H9 (cell line): ENCODE measurements around the gene ETFB. TPM values are rescaled to one million over a fixed set of nuclear protein-coding genes. Genes with fewer than 3 reads are reported as not detected.
A peak's percentile ranks its signal among the peaks of the same experiment; 100 is the strongest.

Source experiments
- DNase-seq: peaks from one replicate; pipeline ENCODE4 v3.0.0-alpha.2; 2017
- H2AFZ ChIP-seq: one replicate; pipeline ENCODE4 v1.6.1; 2013; ENCODE audit warnings: mild to moderate bottlenecking, low read length, control low read depth, moderate library complexity
- H2AK5ac ChIP-seq: 2 replicates; pipeline ENCODE4 v1.6.1; 2013; ENCODE audit warnings: low read length, control low read depth, mixed read lengths; ENCODE audit not compliant: insufficient read length
- H2BK120ac ChIP-seq: one replicate; pipeline ENCODE4 v1.6.1; 2013; ENCODE audit warnings: low read depth, mild to moderate bottlenecking, low read length, control low read depth, inconsistent platforms; ENCODE audit not compliant: poor library complexity, severe bottlenecking
- H2BK12ac ChIP-seq: 2 replicates; pipeline ENCODE4 v1.6.1; 2013; ENCODE audit warnings: low read length, control low read depth, mixed read lengths, low read depth; ENCODE audit not compliant: insufficient read length
- H2BK15ac ChIP-seq: 2 replicates; pipeline ENCODE4 v1.6.1; 2013; ENCODE audit warnings: low read depth, low read length, control low read depth
- H2BK20ac ChIP-seq: one replicate; pipeline ENCODE4 v1.6.1; 2013; ENCODE audit warnings: low read depth, mild to moderate bottlenecking, low read length, control low read depth, inconsistent platforms; ENCODE audit not compliant: poor library complexity, severe bottlenecking
- H2BK5ac ChIP-seq: 2 replicates; pipeline ENCODE4 v1.6.1; 2013; ENCODE audit warnings: low read length, control low read depth, mixed read lengths; ENCODE audit not compliant: insufficient read length
- H3K14ac ChIP-seq: 2 replicates; pipeline ENCODE4 v1.6.1; 2013; ENCODE audit warnings: low read length, control low read depth; ENCODE audit not compliant: insufficient read depth
- H3K18ac ChIP-seq: 2 replicates; pipeline ENCODE4 v1.6.1; 2013; ENCODE audit warnings: low read depth, mild to moderate bottlenecking, mixed read lengths, low read length, control low read depth; ENCODE audit not compliant: insufficient read length
- H3K23ac ChIP-seq: 2 replicates; pipeline ENCODE4 v1.6.1; 2013; ENCODE audit warnings: low read length, control low read depth, mixed read lengths, low read depth; ENCODE audit not compliant: insufficient read length
- H3K23me2 ChIP-seq: 2 replicates; pipeline ENCODE4 v1.6.1; 2013; ENCODE audit warnings: low read depth, mild to moderate bottlenecking, mixed read lengths, low read length, control low read depth; ENCODE audit not compliant: insufficient read length, poor library complexity, severe bottlenecking
- H3K27ac ChIP-seq: 2 replicates; pipeline ENCODE4 v1.5.1; 2013; ENCODE audit warnings: low read length, control low read depth, mixed read lengths, low read depth; ENCODE audit not compliant: insufficient read length
- H3K27me3 ChIP-seq: 2 replicates; pipeline ENCODE4 v1.6.1; 2013; ENCODE audit warnings: low read length, control low read depth, inconsistent platforms; ENCODE audit not compliant: insufficient read depth
- H3K4ac ChIP-seq: 2 replicates; pipeline ENCODE4 v1.6.1; 2013; ENCODE audit warnings: low read depth, mild to moderate bottlenecking, control low read depth, inconsistent platforms, low read length, moderate library complexity
- H3K4me1 ChIP-seq: 2 replicates; pipeline ENCODE4 v1.6.1; 2013; ENCODE audit warnings: low read length, control low read depth, inconsistent platforms; ENCODE audit not compliant: insufficient read depth
- H3K4me2 ChIP-seq: 2 replicates; pipeline ENCODE4 v1.6.1; 2013; ENCODE audit warnings: low read length, control low read depth, mixed read lengths; ENCODE audit not compliant: insufficient read length, insufficient read depth
- H3K56ac ChIP-seq: 2 replicates; pipeline ENCODE4 v1.6.1; 2013; ENCODE audit warnings: low read depth, mild to moderate bottlenecking, mixed read lengths, low read length, control low read depth; ENCODE audit not compliant: insufficient read length
- H3K79me1 ChIP-seq: 2 replicates; pipeline ENCODE4 v1.6.1; 2013; ENCODE audit warnings: low read depth, mild to moderate bottlenecking, moderate library complexity, low read length, control low read depth, inconsistent platforms; ENCODE audit not compliant: insufficient read depth, poor library complexity, severe bottlenecking
- H3K79me2 ChIP-seq: 2 replicates; pipeline ENCODE4 v1.6.1; 2013; ENCODE audit warnings: low read length, control low read depth, inconsistent platforms; ENCODE audit not compliant: insufficient read depth
- H3K9ac ChIP-seq: 2 replicates; pipeline ENCODE4 v1.6.1; 2013; ENCODE audit warnings: low read length, control low read depth, mixed read lengths; ENCODE audit not compliant: insufficient read length; ENCODE audit errors: extremely low read depth
- H3K9me3 ChIP-seq: one replicate; pipeline ENCODE4 v1.6.1; 2013; ENCODE audit warnings: low read depth, low read length, inconsistent platforms; ENCODE audit not compliant: control insufficient read depth
- H3T11ph ChIP-seq: one replicate; pipeline ENCODE4 v1.6.1; 2013; ENCODE audit warnings: mild to moderate bottlenecking, low read length, control low read depth, inconsistent platforms
- H4K20me1 ChIP-seq: one replicate; pipeline ENCODE4 v1.6.1; 2013; ENCODE audit not compliant: control insufficient read depth, insufficient read length, insufficient read depth
- H4K5ac ChIP-seq: 2 replicates; pipeline ENCODE4 v1.6.1; 2013; ENCODE audit warnings: low read depth, mild to moderate bottlenecking, mixed read lengths, low read length, control low read depth; ENCODE audit not compliant: insufficient read length
- H4K8ac ChIP-seq: replicated peaks from 2 replicates; pipeline ENCODE4 v1.6.1; 2013; ENCODE audit warnings: low read length, control low read depth, mixed read lengths, low read depth; ENCODE audit not compliant: insufficient read length
- H4K91ac ChIP-seq: 2 replicates; pipeline ENCODE4 v1.6.1; 2013; ENCODE audit warnings: low read depth, mild to moderate bottlenecking, moderate library complexity, mixed read lengths, low read length, control low read depth; ENCODE audit not compliant: insufficient read length
- H3K27ac Mint-ChIP-seq, 3 experiments: 2 replicates in 2 of 3; 3 replicates in 1 of 3; pipeline ENCODE4 v1.8.0; 2020 to 2021; ENCODE audit warnings: mixed read lengths in 3 of 3, mild to moderate bottlenecking in 1 of 3, moderate library complexity in 1 of 3
- H3K27me3 Mint-ChIP-seq: 2 replicates; pipeline ENCODE4 v1.8.0; 2021; ENCODE audit warnings: low read depth, mild to moderate bottlenecking, moderate library complexity, mixed read lengths
- H3K36me3 Mint-ChIP-seq, 3 experiments: 2 replicates in 2 of 3; 3 replicates in 1 of 3; pipeline ENCODE4 v1.8.0; 2020 to 2021; ENCODE audit warnings: low read depth in 3 of 3, mixed read lengths in 3 of 3; ENCODE audit not compliant: insufficient read depth in 1 of 3
- H3K4me1 Mint-ChIP-seq, 2 experiments: 2 replicates each; pipeline ENCODE4 v1.8.0; 2020; ENCODE audit warnings: mixed read lengths in 2 of 2
- H3K4me3 Mint-ChIP-seq, 2 experiments: 2 replicates in 1 of 2; 3 replicates in 1 of 2; pipeline ENCODE4 v1.8.0; 2020 to 2021; ENCODE audit warnings: mild to moderate bottlenecking in 2 of 2, mixed read lengths in 2 of 2, moderate library complexity in 1 of 2
- H3K9me3 Mint-ChIP-seq, 2 experiments: 2 replicates in 1 of 2; 3 replicates in 1 of 2; pipeline ENCODE4 v1.8.0; 2020; ENCODE audit warnings: mild to moderate bottlenecking in 2 of 2, mixed read lengths in 2 of 2, moderate library complexity in 1 of 2
- CTCF ChIP-seq: fragments of 200-600 bp; sonication (generic); conservative IDR thresholded peaks from 3 replicates; pipeline ENCODE4 v1.8.0; 2021; ENCODE audit warnings: antibody characterized with exemption, mild to moderate bottlenecking
- WGBS: extraction: QIAGEN DNeasy Blood & Tissue Kit; methylation state at CpG from one replicate; pipeline ENCODE4 v1.1.7; 2013; ENCODE audit warnings: missing lambda C conversion rate, low lambda C conversion rate, mixed read lengths; ENCODE audit not compliant: insufficient read length; ENCODE audit errors: extremely low coverage; 5-methylcytosine and 5-hydroxymethylcytosine counted together
- total RNA-seq: library from RNA; stranded (reverse); gene quantifications from 2 replicates; pipeline ENCODE4 v1.2.1, GENCODE V29; 2021

ETFB gene
- total RNA-seq, 1 experiment from 2014 or later, result 49.4 TPM

GRCh38 chr19:51375504-51376221 is 9.5 kb upstream of the ETFB start:
- Histone ChIP-seq H3K9me3 (no peaks in the 10 kb centered on the region), H4K91ac (no peak overlapping the region), H2BK20ac (no peak overlapping the region), H3K9ac (no peak overlapping the region), H4K20me1 (no peaks in the 10 kb centered on the region), H3K4me1 (no peaks in the 10 kb centered on the region; the same call in 1 of the 2 replicates), H2BK120ac (no peak overlapping the region), H2AK5ac (no peak overlapping the region), H3K79me2 (no peaks in the 10 kb centered on the region), H4K5ac (no peak overlapping the region), H3K14ac (no peak overlapping the region), H3K27me3 (no peaks in the 10 kb centered on the region), H2AFZ (no peak overlapping the region), H3K4me2 (no peak overlapping the region), H3K23me2 (peaks cover 2% of the 10 kb centered on the region), H2BK15ac (no peak overlapping the region), H3K4ac (no peak overlapping the region), H3K27ac (no peak overlapping the region), H3K23ac (no peak overlapping the region), H4K8ac (no peak overlapping the region), H3K18ac (no peak overlapping the region), H2BK5ac (no peak overlapping the region), H3T11ph (no peak overlapping the region), H3K79me1 (no peaks in the 10 kb centered on the region), H2BK12ac (no peak overlapping the region), H3K56ac (no peak overlapping the region)
- H3K27ac Mint-ChIP-seq, result peak overlapping the region in 1 of 3 experiments; percentile 7; a peak in 1 of 7 replicates
- WGBS, result no CpG with 5 or more reads among the region's 11 CpGs
- peaks cover 20% of the 10 kb centered on the region for H3K27me3 Mint-ChIP-seq
- H3K4me3 Mint-ChIP-seq, result no peak overlapping the region
- peaks cover 5 to 8% of the 10 kb centered on the region in 2 experiments for H3K4me1 Mint-ChIP-seq
- DNase-seq, result no peak
- peaks cover 5 to 6% of the 10 kb centered on the region in 2 experiments for H3K9me3 Mint-ChIP-seq
- no peak for TF ChIP-seq CTCF
- H3K36me3 Mint-ChIP-seq, result peaks cover 0 to 4% (median 0%) of the 10 kb centered on the region in 3 experiments; a peak in 1 of 7 replicates
